Measurements from ENCODE around the gene DSEL.

GRCh38 chr18:67464499-67464898 lies 52.0 kb downstream of the DSEL start:
- TF ChIP-seq, protein P1, sequence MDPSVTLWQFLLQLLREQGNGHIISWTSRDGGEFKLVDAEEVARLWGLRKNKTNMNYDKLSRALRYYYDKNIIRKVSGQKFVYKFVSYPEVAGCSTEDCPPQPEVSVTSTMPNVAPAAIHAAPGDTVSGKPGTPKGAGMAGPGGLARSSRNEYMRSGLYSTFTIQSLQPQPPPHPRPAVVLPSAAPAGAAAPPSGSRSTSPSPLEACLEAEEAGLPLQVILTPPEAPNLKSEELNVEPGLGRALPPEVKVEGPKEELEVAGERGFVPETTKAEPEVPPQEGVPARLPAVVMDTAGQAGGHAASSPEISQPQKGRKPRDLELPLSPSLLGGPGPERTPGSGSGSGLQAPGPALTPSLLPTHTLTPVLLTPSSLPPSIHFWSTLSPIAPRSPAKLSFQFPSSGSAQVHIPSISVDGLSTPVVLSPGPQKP (IDR thresholded peaks at IDR 0.05; ENCODE audit: borderline replicate concordance, low read depth, low read length) = no peak
- TF ChIP-seq POLR2A (IDR thresholded peaks at IDR 0.05; ENCODE audit: low read depth, low read length) (no peak), CEBPB (IDR thresholded peaks at IDR 0.05; ENCODE audit: low read depth, low read length) (no peak), MAFK (IDR thresholded peaks at IDR 0.05; ENCODE audit: low read depth, low read length) (no peak), RAD21 (IDR thresholded peaks at IDR 0.05; ENCODE audit: low read length) (no peak), RFX5 (IDR thresholded peaks at IDR 0.05; ENCODE audit: low read depth, low read length) (no peak), RCOR1 (IDR thresholded peaks at IDR 0.05; ENCODE audit: insufficient replicate concordance, low read length) (no peak), MAZ (IDR thresholded peaks at IDR 0.05; ENCODE audit: borderline replicate concordance, low read depth, low read length) (no peak), NFE2L2 (IDR thresholded peaks at IDR 0.05; ENCODE audit: low read depth, low read length) (no peak)
- TF ChIP-seq, protein P2, sequence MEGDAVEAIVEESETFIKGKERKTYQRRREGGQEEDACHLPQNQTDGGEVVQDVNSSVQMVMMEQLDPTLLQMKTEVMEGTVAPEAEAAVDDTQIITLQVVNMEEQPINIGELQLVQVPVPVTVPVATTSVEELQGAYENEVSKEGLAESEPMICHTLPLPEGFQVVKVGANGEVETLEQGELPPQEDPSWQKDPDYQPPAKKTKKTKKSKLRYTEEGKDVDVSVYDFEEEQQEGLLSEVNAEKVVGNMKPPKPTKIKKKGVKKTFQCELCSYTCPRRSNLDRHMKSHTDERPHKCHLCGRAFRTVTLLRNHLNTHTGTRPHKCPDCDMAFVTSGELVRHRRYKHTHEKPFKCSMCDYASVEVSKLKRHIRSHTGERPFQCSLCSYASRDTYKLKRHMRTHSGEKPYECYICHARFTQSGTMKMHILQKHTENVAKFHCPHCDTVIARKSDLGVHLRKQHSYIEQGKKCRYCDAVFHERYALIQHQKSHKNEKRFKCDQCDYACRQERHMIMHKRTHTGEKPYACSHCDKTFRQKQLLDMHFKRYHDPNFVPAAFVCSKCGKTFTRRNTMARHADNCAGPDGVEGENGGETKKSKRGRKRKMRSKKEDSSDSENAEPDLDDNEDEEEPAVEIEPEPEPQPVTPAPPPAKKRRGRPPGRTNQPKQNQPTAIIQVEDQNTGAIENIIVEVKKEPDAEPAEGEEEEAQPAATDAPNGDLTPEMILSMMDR (conservative IDR thresholded peaks at IDR 0.05; ENCODE audit: low read depth, low read length) = no peak
- TF ChIP-seq, protein P3, sequence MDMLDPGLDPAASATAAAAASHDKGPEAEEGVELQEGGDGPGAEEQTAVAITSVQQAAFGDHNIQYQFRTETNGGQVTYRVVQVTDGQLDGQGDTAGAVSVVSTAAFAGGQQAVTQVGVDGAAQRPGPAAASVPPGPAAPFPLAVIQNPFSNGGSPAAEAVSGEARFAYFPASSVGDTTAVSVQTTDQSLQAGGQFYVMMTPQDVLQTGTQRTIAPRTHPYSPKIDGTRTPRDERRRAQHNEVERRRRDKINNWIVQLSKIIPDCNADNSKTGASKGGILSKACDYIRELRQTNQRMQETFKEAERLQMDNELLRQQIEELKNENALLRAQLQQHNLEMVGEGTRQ (IDR thresholded peaks at IDR 0.05; ENCODE audit: low read depth, low read length) = no peak

Measured in IMR-90 (cell line).